Measurements from ENCODE around the gene TXNDC11.
A peak's percentile ranks its signal among the peaks of the same experiment; 100 is the strongest.

The TXNDC11 gene

DNA sequence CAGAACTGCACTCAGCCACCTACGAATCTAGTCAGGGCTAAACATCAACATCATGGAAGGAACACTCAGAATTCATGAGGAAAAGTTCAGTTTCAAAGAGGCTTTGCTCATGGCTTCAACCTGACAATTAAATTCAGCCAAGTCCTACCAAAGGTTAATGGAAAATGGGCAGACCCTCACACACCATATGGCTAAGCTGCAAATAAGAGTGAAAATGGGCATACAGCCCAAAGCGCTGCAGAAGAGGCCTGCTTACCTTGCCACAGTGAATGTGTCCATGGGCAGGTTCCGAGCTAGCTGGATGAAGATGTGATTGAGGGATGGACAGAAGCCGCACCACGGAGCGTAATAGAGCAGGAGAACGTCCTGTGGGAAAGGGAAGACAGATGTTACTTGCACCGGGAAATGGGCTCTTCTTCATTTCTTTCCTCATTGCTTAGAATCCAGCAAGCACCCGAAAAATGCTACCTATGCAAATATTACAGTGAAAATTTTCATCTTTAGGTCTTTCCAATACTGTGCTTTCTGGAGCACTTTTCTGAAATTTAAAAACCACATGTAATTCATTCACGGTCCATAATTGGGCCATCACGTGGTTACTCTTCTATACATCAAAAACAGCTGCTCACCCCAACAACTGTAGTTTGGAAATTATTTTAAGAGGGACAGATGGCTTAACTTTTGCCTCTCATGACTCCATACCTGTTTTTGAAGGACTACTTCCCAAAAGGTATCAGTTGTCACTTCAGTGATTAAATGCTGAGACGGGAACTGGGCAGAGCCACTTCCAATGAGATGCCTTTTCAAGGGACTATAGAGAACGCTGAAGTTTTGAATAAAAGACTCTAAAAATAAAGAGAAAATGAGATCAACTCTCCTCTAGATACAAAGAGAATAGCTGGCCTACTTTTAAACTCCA is 54.8 kb downstream of the TXNDC11 start:
- no peak for DNase-seq

DNA sequence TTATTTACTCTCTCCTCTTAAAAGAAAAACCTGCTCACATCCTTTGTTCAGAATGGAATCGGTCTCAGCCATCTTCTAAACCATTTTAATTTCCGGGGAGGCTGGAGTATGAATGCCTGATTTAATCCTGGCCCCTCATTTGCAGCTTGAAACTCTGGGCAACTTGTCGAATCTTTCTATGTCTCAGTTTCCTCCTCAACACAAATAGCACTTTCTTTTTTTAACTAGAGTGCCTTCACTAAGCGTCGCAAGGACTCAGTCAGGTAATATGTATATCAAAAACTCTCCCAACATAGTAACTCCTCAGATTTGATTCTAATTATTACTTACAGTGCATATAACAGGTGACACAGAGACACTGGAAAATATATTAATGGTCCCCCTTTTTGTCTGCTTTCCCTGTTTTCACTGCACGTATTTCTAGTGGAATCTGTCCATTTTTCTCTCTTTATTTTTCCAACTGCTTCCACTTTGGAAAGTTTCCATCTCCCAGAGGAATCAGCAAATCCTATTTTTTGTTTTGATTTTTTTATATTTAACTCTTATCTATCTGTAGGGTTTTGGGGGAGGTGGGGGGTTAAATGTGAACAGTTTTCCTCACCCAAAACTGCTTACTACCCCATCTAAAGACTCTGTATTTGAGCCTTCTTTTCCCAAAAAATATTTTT is 55.8 kb downstream of the TXNDC11 start:
- DNase-seq, result no peak

GRCh38 chr16:11685844-11686618 is 56.6 kb downstream of the TXNDC11 start:
- no peak for DNase-seq

DNA sequence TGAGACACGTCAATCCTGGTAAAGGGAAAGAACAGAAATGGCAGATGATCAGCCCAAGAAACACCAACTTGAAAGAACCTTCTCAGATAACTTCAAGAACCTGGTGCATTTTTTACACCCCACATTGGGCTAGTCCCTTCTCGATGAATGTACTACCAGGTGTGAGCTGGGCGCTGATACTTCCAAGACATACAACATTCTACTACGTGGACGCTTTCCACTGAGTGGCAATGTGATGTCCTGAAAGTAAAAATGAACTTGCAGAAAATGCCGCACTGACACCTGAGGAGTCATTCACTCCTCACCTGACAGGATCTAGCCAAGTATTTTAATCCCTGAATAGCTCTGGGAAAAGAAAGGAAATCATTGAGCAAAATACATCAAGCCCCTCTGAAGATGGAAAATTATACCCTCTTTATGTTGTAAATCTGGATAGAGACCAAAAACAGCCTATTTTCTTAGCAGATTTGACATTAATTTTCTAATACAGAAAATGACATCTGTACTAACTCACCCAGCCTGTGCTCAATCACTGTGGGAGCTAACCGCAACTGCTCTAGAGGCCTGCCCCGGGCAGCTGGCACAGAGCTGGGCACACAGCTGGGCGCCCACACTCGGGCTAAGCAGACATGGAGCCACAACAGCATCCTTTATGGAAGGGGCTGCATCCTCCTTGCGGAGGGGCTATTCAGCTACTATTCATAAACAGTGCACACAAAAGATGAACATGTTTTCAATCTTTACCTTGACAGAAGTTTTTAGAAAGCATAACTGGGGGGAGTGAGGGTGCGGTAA is 58.2 kb downstream of the TXNDC11 start:
- DNase-seq, result no peak

DNA sequence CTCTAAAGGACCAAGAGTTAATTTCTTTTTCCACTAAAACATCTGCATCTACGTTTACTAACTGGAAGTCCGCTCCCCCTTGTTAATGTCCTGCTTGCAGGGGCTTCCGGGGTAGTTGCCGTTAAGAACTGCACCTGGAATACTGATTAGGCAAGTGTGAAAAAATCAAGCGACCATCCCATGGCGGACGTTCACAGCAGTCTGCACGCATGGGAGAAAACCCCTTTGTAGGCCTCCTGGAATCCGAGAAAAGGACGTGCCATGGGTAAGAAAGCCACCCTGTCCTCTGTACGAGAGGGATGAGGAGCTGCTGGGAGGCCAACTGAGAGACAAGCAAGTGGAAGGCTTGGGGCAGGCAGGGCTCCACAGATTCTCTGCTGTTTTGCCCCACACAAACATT is 59.5 kb downstream of the TXNDC11 start:
- DNase-seq, result no peak

GRCh38 chr16:11682655-11683096 is 60.0 kb downstream of the TXNDC11 start:
- DNase-seq, result no peak

GRCh38 chr16:11681976-11682654 is 60.5 kb downstream of the TXNDC11 start:
- DNase-seq, result no peak

DNA sequence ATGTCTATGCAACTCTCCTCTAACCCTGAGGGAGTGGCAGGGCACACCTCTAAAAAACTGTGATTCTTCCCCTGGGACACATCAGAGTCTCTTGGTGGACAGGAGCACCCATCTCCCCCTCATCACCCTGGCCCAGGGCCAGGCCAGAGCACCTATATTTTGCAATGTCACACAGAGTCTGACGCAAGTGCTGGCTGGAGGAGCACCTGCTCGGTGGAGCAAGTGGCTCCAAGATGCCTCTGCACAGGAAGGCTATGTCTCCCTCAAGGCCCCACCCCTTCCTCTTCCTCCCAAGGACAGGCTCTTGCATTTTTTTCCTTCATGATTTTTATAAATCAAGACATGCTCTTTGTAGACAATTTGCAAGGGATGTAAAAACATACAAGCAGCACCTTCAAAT is 61.1 kb downstream of the TXNDC11 start:
- DNase-seq, result no peak

- DNase-seq, result no peak
These were observed 62.4 kb downstream of the TXNDC11 start for GRCh38 chr16:11679941-11680911.

DNA sequence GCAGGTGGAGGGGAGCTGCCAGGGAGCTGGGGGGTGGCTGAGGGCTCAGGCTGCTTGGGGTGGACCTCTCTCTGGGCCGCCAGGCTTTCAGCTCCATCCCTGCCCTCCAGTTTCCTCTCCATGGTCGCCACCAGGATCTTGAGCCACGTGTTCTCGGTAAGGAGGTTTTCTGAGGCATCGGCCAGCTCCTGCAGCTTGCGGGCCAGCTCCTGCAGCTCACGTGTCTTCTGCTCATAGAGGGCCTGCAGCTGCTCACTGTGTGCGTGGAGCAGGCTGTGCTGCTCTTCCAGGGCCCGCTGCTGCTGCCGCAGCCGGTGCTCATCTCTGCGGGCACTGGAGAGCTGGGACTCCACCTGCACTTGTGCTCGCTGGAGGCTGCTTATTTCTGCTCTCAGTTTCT is 63.4 kb downstream of the TXNDC11 start:
- no peak for DNase-seq

GRCh38 chr16:11677959-11678881 is 64.4 kb downstream of the TXNDC11 start:
- no peak for DNase-seq

DNA sequence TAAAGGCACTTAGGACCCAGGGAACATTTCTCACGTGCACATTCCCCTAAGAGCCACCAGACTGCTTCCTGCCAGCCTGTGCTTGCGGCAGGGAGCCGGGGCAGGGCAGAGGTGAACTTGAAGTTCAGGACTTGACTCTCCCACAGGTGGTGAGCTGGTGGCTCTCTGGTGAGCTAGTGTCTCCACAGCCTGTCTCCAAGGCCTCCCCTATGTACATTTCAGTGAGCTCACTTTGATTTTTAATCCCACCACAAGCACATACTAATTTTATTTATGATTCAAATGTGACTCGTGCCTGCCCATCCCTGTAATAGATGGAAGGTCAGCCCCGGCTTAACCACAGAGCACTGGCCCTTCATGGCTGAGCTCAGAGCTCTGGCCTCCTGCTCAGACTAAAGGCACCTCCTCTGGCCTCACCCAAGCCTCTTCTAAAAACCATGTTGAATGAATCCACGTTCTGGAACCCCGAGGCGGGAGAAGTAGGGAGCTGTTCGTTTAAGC is 65.2 kb downstream of the TXNDC11 start:
- DNase-seq, result no peak

DNA sequence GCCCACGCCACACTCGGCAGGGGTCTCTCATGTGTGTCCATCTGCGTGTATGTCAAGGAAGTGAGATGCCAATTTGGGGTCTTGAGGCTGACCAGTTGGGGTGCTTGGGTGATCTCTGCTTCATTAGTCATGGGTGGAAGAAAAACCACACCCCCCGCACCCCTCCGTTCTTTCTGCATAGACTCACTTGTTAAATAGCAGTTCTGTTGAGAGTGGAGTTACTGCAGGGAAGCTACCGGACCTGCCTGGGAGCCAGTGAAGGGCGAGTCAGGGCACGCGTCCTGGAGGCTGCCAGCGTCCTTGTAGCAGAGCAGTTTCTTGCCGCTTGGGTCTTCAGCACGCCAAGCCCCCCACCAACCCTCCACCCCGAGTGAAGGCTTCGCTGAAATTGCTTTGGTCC is 65.9 kb downstream of the TXNDC11 start:
- DNase-seq, result no peak

DNA sequence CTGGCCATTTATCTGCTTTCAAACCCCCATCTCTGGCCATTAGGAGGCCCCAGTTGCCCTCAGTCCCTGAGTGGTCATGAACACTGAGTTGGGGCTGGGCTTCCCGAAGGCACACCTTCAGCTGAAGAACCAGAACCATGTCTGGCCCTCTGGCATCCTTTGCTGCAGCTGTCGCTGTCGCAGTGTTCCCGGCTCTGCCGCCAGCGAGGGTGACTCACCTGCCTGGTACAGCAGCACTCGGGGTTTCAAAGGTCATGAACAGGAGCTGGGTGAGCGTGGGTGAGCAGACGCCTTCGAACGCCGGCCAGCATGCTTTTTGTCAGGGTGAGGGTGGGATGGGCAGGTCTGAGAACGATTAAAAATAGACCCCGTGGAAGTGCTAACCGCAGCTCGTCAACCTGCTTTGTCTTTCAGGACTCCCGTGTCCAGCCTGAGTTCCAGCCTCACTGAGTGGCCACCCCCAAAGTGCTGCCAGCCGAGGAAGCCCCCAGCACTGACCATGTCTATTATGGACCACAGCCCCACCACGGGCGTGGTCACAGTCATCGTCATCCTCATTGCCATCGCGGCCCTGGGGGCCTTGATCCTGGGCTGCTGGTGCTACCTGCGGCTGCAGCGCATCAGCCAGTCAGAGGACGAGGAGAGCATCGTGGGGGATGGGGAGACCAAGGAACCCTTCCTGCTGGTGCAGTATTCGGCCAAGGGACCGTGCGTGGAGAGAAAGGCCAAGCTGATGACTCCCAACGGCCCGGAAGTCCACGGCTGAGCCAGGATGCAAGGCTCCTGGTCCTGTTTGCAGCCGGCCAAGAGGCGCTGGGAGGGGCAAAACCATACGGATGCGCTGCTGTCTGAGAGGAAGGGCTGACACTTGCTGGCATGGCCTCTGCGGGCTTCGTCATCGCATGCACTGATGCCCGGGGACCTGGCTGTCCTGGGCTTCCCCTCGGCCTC is 66.8 kb downstream of the TXNDC11 start:
- peak; percentile 63 for DNase-seq

GRCh38 chr16:11674818-11675560 is 67.7 kb downstream of the TXNDC11 start:
- DNase-seq, result no peak

GRCh38 chr16:11674001-11674817 is 68.4 kb downstream of the TXNDC11 start:
- DNase-seq, result no peak
